ENCODE results near the gene ASTL.

The ASTL gene

GRCh38 chr2:96111257-96111640, 27.1 kb downstream of the ASTL start:
- TF ChIP-seq TOX (CRISPR knock-in tag; IDR thresholded peaks at IDR 0.05; ENCODE audit: borderline replicate concordance), result no peak
- TF ChIP-seq CSRNP3 (CRISPR knock-in tag; IDR thresholded peaks at IDR 0.05), result no peak
- no peak for TF ChIP-seq ZFP30 (CRISPR knock-in tag; IDR thresholded peaks at IDR 0.05)
- TF ChIP-seq RARB (CRISPR knock-in tag; IDR thresholded peaks at IDR 0.05), result no peak
- no peak for TF ChIP-seq TSHZ2 (CRISPR knock-in tag; IDR thresholded peaks at IDR 0.05)
- TF ChIP-seq BACH2 (CRISPR knock-in tag; IDR thresholded peaks at IDR 0.05; ENCODE audit: borderline replicate concordance), result no peak
- TF ChIP-seq ESRRG (CRISPR knock-in tag; IDR thresholded peaks at IDR 0.05), result no peak
- TF ChIP-seq CSDC2 (CRISPR knock-in tag; IDR thresholded peaks at IDR 0.05), result no peak
- TF ChIP-seq ZNF8 (CRISPR knock-in tag; IDR thresholded peaks at IDR 0.05), result no peak
- no peak for TF ChIP-seq CREB5 (CRISPR knock-in tag; IDR thresholded peaks at IDR 0.05; ENCODE audit: low read depth)
- no peak for TF ChIP-seq ZC3H10 (CRISPR knock-in tag; IDR thresholded peaks at IDR 0.05)
- TF ChIP-seq ZFP3 (CRISPR knock-in tag; IDR thresholded peaks at IDR 0.05), result no peak
- TF ChIP-seq PPARA (CRISPR knock-in tag; IDR thresholded peaks at IDR 0.05; ENCODE audit: borderline replicate concordance), result no peak
- TF ChIP-seq OSR1 (CRISPR knock-in tag; IDR thresholded peaks at IDR 0.05), result no peak
- TF ChIP-seq SNAI2 (CRISPR knock-in tag; IDR thresholded peaks at IDR 0.05), result no peak
- TF ChIP-seq ZNF70 (CRISPR knock-in tag; IDR thresholded peaks at IDR 0.05), result no peak
- no peak for ATAC-seq

- no peak for ATAC-seq
- no peak for TF ChIP-seq CSRNP3 (CRISPR knock-in tag; IDR thresholded peaks at IDR 0.05)
- TF ChIP-seq ZNF565 (CRISPR knock-in tag; conservative IDR thresholded peaks at IDR 0.05; ENCODE audit: low read depth), result no peak
- TF ChIP-seq GLIS3 (CRISPR knock-in tag; IDR thresholded peaks at IDR 0.05), result no peak
- TF ChIP-seq ZFP3 (CRISPR knock-in tag; IDR thresholded peaks at IDR 0.05), result no peak
- no peak for TF ChIP-seq ZNF8 (CRISPR knock-in tag; IDR thresholded peaks at IDR 0.05)
- no peak for TF ChIP-seq TCF4 (CRISPR knock-in tag; IDR thresholded peaks at IDR 0.05; ENCODE audit: borderline replicate concordance)
- no peak for TF ChIP-seq PATZ1 (CRISPR knock-in tag; IDR thresholded peaks at IDR 0.05; ENCODE audit: borderline replicate concordance)
- no peak for TF ChIP-seq PPARA (CRISPR knock-in tag; IDR thresholded peaks at IDR 0.05; ENCODE audit: borderline replicate concordance)
- no peak for TF ChIP-seq ISL1 (CRISPR knock-in tag; IDR thresholded peaks at IDR 0.05)
- TF ChIP-seq OSR1 (CRISPR knock-in tag; IDR thresholded peaks at IDR 0.05), result no peak
- TF ChIP-seq, protein P1, sequence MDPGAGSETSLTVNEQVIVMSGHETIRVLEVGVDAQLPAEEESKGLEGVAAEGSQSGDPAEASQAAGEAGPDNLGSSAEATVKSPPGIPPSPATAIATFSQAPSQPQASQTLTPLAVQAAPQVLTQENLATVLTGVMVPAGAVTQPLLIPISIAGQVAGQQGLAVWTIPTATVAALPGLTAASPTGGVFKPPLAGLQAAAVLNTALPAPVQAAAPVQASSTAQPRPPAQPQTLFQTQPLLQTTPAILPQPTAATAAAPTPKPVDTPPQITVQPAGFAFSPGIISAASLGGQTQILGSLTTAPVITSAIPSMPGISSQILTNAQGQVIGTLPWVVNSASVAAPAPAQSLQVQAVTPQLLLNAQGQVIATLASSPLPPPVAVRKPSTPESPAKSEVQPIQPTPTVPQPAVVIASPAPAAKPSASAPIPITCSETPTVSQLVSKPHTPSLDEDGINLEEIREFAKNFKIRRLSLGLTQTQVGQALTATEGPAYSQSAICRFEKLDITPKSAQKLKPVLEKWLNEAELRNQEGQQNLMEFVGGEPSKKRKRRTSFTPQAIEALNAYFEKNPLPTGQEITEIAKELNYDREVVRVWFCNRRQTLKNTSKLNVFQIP (CRISPR knock-in tag; IDR thresholded peaks at IDR 0.05; ENCODE audit: borderline replicate concordance, low read depth), result no peak
- TF ChIP-seq RARB (CRISPR knock-in tag; IDR thresholded peaks at IDR 0.05), result no peak
- TF ChIP-seq ZNF70 (CRISPR knock-in tag; IDR thresholded peaks at IDR 0.05), result no peak
- TF ChIP-seq CREB5 (CRISPR knock-in tag; IDR thresholded peaks at IDR 0.05; ENCODE audit: low read depth), result no peak
- TF ChIP-seq ESRRG (CRISPR knock-in tag; IDR thresholded peaks at IDR 0.05), result no peak
Observed at GRCh38 chr2:96110621-96111256, 27.6 kb downstream of the ASTL start.
